ENCODE measurements around the gene CACNA1I.

CACNA1I gene

DNA sequence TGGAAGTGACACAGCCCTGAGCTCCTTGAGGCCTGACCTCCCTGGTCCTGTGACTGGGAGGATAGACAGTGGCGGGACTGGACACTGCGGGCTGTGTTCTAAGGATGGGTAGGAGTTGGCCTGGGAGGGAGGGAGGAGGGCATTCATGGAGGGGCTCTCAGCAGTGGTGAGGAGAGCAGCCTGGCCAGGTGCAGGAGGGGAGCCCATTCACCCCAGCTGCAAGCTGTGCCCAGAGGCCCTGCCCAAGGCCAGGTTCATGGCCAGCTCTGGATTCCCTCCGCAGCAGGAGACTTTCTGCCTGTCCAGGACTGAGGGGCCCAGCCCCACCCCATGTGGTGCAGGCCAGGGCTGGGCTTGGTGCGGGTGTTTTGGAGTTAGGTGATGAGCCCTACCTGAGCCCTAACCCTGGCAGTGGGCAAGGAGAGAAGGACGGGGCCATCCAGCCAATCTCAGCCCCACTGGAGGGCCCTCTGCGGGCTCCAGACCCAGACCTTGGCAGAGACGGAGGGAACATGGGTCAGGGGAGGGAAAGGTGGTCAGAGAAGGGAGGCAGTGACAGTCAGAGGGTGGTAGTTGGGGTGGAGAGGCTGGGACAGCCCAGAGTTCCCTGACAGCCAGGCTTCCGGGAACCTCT lies 26.8 kb downstream of the CACNA1I start:
- no peak overlapping the region for H3K4me3 ChIP-seq (ENCODE audit: low read depth, low read length)
- TF ChIP-seq, protein P1, sequence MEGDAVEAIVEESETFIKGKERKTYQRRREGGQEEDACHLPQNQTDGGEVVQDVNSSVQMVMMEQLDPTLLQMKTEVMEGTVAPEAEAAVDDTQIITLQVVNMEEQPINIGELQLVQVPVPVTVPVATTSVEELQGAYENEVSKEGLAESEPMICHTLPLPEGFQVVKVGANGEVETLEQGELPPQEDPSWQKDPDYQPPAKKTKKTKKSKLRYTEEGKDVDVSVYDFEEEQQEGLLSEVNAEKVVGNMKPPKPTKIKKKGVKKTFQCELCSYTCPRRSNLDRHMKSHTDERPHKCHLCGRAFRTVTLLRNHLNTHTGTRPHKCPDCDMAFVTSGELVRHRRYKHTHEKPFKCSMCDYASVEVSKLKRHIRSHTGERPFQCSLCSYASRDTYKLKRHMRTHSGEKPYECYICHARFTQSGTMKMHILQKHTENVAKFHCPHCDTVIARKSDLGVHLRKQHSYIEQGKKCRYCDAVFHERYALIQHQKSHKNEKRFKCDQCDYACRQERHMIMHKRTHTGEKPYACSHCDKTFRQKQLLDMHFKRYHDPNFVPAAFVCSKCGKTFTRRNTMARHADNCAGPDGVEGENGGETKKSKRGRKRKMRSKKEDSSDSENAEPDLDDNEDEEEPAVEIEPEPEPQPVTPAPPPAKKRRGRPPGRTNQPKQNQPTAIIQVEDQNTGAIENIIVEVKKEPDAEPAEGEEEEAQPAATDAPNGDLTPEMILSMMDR (IDR thresholded peaks at IDR 0.05; ENCODE audit: control insufficient read depth, extremely low read depth, insufficient read depth): no peak
- DNase-seq (ENCODE audit: low read depth): no peak

DNA sequence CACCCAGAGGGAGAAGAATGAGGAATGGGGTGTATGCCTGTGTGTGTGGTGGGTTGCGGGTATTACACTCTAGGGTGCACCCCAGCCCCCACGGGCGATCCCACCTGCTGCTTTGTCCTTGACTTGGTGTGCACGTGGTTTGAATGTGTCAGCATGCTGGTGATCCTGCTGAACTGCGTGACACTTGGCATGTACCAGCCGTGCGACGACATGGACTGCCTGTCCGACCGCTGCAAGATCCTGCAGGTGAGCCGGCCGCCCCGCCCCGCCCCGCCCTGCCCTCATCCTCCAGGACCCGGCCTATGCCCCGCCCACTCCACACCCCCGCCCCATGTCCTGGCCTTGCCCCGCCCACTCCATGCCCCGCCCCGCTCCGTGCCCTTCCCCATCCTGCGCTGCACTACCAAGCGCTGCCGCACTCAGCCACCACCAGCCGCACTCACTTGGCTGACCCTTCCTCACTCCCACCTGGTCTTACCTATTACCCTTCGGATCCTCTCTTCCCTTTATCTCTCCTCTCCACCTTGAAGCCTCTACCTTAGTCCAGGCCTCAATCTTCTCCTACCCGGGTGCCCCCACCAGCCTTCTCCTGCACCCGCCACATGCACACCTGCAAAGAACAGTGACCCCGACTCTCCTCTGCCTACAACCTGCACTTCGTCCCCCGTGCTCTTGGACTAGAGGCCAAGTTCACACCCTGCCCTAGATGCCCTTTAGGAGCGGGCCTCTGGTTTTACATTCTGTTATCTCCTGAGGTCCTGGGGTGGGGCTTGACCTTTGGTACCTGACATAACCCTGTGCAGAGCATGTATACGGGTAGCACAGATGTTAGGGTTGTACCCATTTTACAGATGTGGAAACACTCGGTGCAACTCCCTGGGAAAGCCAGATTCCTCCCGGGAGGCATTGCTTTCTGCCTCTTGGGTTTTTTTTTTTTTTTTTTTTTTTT lies 27.7 kb downstream of the CACNA1I start:
- H3K4me3 ChIP-seq (ENCODE audit: low read depth, low read length): no peak overlapping the region
- TF ChIP-seq, protein P1 (IDR thresholded peaks at IDR 0.05; ENCODE audit: control insufficient read depth, extremely low read depth, insufficient read depth): no peak

DNA sequence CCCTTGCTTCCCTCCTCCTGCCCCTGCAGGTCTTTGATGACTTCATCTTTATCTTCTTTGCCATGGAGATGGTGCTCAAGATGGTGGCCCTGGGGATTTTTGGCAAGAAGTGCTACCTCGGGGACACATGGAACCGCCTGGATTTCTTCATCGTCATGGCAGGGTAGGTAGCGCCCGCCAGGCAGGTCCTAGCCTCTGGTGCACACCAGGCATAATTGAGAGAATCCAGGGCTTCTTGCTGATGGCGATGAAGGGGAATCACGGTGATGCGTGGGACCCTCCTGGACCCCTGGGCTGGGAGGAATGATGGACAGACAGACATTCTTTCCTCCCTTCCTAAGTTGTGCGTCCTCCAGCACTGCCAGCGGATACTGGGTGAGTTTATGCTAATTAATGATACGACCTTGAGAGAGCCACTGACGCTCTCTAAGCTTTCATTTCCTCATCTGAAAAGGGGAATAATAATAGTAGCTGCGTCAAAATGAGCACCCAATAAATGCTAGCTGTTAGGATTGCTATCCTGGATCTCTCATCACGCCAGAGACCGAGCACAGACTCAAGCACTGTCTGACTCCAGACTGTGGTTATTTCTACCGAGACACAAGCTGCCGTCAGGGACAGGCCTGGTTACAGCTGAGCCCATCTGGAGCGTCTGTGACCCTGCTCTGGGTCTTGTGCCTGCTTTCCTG lies 30.1 kb downstream of the CACNA1I start:
- H3K4me3 ChIP-seq (ENCODE audit: low read depth, low read length): no peak overlapping the region
- DNase-seq (ENCODE audit: low read depth): no peak
- TF ChIP-seq, protein P1 (IDR thresholded peaks at IDR 0.05; ENCODE audit: control insufficient read depth, extremely low read depth, insufficient read depth): no peak

More for the DNA sequence above, 27.7 kb downstream of the CACNA1I start:
- peak; percentile 50 for DNase-seq (ENCODE audit: low read depth)

DNA sequence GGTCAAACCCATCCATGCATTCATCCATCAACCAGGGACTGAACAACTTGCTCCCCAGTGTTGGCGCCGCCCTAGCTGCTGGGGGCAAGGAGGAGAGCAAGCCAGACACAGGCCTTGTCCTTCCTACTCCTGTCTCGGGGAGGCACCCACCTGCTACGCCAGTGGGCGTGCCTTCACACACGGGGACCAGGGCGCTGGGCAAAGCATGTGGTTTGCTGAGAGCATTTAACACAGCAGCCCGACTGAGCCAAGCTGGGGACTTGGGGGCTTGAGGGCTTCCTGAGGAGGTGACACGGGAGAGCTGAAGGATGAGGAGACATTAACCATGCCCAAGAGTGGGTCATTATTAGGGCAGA lies 30.6 kb downstream of the CACNA1I start:
- no peak for DNase-seq (ENCODE audit: low read depth)
- TF ChIP-seq, protein P1 (IDR thresholded peaks at IDR 0.05; ENCODE audit: control insufficient read depth, extremely low read depth, insufficient read depth): no peak
- H3K4me3 ChIP-seq (ENCODE audit: low read depth, low read length): no peak overlapping the region

DNA sequence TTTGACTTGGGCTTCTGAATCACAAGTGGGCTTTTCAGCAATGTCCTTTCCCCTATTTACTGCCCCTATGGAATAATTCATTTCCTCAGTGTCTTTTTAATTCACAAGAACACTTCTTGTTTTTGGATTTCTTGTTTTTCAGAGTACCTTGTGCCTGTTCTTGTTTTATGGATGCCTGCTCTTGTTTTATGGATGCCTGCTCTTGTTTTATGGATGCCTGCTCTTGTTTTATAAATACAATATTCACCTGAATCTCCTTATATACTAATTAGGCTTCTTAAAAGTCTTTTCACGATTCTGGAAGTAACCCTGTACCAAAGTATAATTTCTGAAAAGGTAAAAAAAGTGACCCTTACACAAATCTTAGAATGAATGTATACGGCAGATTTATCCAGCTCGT lies 32.8 kb downstream of the CACNA1I start:
- no peak for DNase-seq (ENCODE audit: low read depth)
- H3K4me3 ChIP-seq (ENCODE audit: low read depth, low read length): no peak overlapping the region
- TF ChIP-seq, protein P1 (IDR thresholded peaks at IDR 0.05; ENCODE audit: control insufficient read depth, extremely low read depth, insufficient read depth): no peak

DNA sequence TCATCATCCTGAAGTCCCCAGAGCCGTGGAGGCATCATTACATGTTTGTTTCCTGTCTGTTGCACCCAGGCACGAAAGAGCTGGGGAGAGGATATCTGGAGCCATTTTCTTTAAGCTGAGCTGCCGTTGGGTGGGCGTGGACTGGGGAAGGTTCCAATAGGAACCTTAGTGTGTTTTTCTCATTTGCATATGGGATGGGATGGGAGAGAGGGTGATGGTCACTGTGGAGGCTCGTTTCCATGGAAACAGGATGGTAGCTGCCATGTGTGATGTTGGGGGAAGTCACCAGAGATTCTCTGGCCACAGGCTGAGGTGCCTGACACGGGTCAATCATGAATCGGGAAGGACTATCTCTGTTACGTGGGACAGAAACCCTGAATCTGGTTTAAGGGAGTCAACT lies 39.7 kb downstream of the CACNA1I start:
- no peak overlapping the region for H3K4me3 ChIP-seq (ENCODE audit: low read depth, low read length)
- no peak for DNase-seq (ENCODE audit: low read depth)
- TF ChIP-seq, protein P1 (IDR thresholded peaks at IDR 0.05; ENCODE audit: control insufficient read depth, extremely low read depth, insufficient read depth): no peak

Data from LNCaP clone FGC (cell line).